GM20431 (cell line): Measurements from ENCODE around the gene TMEM150B.

Experiments used
- in situ Hi-C: fragments of 300-500 bp; cut with MseI, MboI; formaldehyde crosslinking; loops from one replicate; pipeline ENCODE4 v1.15.0; 2020; ENCODE audit warnings: low sequenced_read_pairs; ENCODE audit not compliant: unreplicated experiment

Gene TMEM150B

DNA sequence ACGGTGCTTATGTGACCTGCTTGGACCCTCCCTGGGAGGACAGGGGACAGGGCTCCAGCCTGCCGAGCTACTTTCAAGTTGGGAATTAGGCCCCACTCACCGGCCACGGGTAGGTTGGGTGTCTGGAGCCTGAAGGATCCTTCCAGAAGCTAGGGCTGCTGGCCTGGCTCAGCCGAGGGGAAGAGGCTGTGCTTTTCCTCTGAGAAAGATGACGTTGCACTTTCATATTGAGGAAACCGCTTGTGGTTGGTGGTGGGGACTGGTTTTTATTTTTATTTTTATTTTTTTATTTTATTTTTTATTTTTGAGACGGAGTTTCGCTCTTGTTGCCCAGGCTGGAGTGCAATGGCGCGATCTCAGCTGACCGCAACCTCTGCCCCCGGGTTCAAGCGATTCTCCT, at the start of gene TMEM150B:
Gene TMEM150B (minus strand): TSS at position 170 of the 400 bp plus-strand sequence. CDS start 4,305 bp downstream, outside the sequence.
- in situ Hi-C loops: no loop called here

DNA sequence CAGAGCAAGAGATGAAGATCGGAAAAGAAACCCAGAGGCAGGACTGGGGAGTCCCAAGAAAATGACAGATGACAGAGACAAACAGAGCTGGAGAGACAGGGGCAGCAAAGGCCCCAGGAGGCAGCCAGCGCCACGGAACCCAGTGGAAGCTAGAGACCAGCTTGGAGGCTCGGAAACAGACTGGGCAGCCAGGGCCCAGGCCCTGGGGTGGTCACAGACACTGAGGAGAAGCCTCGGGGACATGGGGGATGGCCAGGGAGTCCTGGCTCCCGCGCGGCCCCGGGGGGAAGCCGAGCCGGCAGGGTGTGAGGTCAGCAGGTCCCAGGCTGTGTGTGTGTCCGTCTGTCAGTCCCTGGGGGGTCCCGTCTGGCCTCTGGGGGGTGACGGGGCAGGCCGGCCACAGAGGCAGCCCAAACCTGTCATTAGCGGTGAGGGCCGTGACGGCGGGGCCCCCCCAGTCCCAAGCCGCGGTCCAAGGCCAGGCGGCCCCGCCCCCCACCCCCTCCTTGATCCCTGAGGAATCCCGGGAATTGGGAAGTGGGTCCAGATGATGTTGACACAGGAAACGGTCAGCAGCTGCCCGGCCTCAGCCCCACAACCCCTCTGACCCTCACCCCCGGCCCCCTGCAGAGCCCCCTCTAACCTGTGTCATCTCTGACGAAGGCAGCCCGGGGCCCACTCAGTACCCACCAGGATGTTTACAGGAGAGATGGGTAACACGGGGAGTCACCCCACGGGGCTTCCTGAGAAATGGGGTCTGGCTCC, 49.0 kb upstream of the TMEM150B start:
- in situ Hi-C loops: no loop called here

DNA sequence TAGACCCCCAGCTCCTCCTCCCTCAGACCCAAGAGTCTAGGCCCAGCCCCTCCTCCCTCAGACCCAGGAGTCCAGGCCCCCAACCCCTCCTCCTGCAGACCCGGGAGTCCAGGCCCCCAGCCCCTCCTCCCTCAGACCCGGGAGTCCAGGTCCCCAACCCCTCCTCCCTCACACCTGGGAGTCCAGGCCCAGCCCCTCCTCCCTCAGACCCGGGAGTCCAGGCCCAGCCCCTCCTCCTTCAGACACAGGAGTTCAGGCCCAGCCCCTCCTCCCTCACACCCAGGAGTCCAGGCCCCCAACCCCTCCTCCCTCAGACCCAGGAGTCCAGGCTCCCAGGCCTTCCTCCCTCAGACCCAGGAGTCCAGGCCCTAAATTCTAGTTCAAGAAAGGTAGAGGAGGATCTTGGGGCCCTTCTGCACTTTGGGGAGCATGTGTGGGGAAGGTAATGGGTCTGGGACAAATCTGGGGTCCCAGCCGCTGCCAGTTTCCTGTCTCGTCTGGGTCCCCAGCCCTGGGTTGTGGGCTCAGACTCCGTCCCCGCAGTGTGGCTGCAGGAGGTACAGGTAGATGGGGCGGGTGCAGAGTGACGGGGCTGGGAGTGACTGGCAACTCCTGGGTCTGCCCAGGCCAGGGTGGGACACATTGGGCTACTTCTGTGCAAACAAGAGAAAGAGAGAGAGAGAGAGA, 48.3 kb upstream of the TMEM150B start:
- in situ Hi-C loops: no loop called here

DNA sequence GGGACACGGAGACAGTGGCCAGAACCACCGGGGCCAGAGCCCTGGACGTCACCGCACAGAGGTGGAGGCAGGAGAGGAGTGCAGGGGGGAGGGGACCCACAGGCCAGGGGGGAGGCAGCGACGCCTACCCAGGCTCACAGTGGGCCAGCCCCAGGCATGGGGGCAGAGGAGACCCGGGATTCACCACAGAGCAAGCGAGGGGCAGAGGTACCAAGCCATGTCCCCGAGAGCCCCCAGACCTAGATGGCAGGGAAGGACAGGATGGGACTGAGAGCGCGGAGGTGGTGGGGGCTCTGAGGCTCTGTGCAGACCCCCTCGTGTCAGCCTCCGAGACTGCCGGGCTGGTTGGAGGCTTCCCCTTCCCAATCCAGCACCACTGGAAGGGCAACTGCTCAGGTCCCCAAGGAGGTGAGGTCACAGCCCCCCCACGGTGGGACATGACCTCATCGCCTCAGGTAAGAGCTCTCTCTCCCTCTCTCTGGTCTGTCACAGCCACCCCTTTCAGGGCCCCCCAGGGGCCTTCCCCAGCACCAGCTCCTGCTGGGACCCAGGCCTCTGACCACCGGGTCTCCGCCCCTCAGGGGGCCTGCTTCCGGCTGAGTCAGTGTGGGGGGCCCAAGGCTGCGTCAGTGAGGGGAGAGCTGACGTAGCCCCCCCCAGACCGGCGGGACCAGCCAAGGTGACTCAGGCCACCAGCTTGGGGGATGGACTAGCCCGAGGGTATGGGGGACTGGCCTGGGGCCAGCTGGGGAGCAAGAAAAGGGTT, 47.4 kb upstream of the TMEM150B start:
- in situ Hi-C loops: no loop called here

- in situ Hi-C loops: no loop called here
These were observed 45.3 kb upstream of the TMEM150B start, which contains the start of gene IL11 for GRCh38 chr19:55370305-55370988. Gene IL11 (minus strand): TSS chr19:55370463. CDS start chr19:55370310, 153 bp downstream.

- in situ Hi-C loops: no loop called here
These were observed 44.6 kb upstream of the TMEM150B start for GRCh38 chr19:55369653-55370304.

DNA sequence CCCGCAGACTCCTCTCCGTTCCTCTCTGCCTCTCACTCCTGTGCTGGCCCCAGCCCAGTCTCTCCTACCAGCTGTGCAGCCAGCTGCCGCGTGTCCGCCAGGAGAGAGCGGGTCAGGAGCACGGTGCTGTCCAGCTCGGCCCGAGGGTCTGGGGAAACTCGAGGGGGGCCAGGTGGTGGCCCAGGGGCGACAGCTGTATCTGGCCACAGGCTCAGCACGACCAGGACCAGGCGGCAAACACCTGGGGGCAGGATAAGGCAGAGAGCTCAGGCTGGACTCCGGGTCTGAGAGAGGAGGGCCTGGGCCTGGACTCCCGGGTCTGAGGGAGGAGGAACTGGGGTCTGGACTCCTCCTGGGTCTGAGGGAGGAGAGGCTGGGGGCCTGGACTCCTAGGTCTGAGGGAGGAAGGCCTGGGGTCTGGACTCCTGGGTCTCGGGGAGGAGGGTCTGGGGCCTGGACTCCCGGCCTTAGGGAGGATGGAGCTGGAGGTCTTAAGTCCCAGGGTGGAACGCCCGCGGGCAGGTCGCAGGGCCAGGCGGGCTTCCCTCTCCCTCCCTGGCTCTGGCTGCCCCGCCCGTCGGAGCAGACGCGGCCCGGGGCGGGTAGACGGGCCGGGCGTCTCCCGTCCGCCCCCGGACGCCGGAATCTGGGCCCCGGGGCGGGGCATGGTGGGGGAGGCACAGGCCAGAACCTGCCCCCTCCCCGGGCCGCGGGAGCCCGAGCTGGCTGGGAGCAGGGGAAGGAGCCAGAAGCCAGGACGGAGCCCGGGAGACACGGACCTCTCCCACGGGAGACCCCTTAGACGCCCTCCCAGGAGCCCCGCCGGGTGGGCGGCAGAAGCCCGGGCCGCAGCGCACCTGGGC, 43.8 kb upstream of the TMEM150B start:
- in situ Hi-C loops: no loop called here

DNA sequence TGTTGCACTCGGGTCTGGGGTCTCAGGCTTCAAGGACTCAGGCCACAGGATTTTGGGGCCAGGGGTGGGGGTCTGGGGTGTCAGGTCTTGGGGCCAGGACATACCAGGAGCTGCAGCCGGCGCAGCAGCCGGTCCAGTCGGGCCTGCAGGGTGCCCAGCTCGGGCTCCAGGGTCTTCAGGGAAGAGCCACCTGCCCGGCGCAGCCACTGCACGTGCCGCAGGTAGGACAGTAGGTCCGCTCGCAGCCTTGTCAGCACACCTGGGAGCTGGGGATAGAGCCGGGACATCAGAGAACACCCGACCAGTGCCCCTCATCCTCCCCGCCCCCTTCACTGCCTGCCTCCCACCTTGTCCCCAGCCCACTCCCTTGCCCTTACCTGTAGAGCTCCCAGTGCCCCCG, 43.0 kb upstream of the TMEM150B start:
- in situ Hi-C loops: no loop called here

DNA sequence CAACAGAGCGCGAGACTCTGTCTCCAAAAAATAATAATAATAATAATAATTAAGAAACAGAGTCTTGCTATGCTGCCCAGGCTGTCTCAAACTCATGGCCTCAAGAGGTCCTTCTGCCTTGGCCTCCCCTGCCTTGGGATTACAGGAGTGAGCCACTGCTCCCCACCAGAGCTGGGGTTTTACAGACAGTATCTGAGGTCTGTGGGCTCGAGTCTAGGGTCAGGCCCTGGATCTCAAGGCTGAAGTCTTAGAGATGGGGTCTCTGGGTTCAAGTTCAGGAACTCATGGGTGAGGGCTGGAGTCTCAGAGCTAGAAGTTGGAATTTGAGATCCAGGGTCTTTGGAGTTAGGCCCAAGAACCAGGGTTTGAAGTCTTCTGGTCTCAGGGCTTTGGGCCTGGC, 41.6 kb upstream of the TMEM150B start:
- in situ Hi-C loops: no loop called here

DNA sequence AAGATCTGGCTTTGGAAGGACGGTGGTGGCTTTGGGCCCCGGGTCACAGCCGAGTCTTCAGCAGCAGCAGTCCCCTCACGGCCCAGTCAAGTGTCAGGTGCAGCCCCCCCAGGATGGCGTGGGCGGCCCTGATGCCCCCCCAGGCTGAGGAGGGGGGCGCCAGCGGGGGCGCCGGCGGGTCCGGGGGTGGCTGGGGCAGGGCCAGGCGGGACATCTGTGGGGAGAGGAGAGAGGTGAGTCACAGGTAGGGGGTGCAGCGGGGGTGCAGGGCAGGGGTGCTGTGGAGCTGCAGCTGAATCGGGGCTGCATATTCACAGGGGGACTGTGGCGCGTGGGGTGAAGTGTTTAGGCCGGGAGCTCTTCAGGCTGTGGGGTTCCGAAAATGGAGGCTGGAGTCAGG, 40.8 kb upstream of the TMEM150B start:
- in situ Hi-C loops: no loop called here

GRCh38 chr19:55365245-55365644, 40.1 kb upstream of the TMEM150B start:
- in situ Hi-C loops: no loop called here

DNA sequence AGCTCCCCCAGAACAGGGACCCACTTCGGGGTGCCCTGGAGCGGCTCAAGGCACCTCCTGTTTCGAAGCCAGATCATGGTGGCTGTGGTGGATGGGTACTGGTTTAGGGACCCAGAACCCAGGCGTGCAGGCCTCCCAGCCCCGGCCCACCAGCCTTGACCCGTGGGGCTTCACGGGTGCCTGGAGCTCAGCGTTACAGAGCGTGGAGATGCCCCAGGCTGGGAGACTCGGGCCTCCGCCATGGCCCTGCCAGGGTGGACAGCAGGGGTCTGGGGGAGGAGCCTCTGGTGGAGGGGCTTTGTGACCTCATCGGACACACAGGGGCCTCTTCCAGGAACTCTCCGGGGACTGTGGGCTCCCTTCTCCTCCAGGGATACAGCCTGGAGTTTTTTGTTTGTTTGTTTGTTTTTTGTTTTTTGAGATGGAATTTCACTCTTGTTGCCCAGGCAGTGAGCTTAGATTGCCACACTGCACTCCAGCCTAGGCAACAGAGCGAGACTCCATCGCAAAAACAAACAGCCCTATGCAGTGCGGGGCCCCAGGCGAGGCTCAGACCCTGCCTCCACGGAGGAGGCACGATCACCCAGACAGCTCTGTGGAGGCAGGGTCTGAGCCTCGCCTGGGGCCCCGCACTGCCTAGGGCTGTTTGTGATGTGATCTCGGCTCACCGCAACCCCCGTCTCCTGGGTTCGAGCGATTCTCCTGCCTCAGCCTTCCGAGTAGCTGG, 38.0 kb upstream of the TMEM150B start, which contains the start of gene GARIN5B:
Gene GARIN5B (minus strand): TSS at position 271 of the 727 bp plus-strand sequence. CDS start 194 bp downstream, at position 77.
- in situ Hi-C loops: no loop called here

DNA sequence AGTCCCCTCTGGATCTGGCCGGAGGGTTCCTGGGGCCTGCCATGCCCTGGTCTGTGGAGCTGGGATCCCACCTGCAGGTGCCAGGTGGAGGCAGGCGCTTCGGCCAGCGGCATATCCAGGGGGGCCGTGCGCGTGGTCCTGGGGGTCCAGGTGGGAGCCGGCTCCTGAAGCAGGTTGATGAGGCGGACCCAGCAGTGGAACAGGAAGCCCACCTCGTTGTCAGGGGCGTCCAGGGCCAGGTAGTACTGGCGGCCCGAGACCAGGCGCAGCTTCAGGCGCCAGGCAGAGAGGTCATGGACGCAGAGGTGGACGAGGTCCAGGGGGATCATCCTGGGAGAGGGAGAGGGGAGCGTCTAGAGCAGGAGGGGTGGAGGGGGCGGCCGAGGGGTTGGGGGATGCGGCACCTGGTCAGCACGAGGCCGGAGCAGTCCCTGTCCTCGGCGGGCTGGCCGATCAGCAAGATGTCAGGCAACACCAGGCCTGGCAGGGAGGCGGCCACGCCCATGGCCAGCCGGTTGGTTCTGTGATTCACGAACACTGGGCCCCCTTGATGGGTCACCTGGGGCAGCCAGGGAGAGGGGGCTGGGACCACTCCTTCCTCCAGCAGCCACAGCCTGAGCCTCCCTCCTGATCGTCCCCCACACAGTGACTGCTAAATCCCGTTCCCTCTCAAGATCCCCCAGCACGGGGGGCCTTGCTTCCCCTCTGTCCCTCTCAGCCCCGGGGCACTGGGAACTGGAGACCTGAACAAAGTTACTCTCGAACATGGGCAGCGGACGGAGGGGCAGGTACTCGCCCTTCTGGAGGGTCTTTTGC, 37.2 kb upstream of the TMEM150B start:
- in situ Hi-C loops: no loop called here

DNA sequence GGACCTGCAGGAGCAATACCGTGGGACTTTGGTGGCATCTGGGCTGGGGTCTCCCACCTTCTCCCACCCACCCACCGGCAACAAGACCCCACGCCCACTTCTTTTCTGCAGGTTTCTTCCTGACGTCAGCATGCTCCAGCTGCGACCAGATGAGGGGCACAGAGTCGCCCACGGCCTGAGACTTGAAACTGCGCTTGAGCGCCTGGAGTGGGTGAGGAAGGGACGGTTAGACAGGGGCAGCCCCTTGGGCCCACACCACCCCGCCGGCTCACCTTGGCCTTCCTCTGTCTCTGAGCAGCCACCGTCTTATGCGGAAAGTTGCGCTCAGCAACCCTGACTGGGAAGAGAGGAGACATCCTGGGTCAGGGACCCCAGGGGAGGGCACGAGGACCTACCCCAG, 35.8 kb upstream of the TMEM150B start:
- in situ Hi-C loops: no loop called here

- in situ Hi-C loops: no loop called here
These were observed 34.1 kb upstream of the TMEM150B start for GRCh38 chr19:55358943-55359908.

DNA sequence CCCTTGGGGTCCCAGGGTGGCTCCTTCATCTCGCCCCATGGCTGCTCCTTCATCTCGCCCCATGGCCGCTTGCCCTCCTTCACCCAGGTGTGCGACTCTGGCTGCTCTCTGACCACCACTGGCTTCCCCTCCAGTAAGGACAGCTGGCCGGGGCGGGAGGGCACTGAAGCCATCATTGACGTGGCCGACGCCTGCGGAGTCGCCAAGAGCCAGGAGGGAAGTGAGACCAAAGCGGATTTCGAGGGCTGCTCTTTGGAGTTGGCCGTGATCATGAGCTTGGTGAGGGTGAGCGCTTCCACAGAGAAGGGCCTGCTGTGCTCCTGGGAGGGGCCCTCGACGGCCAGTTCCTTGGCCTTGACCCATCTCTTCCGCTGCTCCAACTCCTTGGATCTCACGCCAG, 33.4 kb upstream of the TMEM150B start:
- in situ Hi-C loops: no loop called here
